Calu3 (cell line): Measurements from ENCODE around the gene ASPRV1. TPM values are rescaled to one million over a fixed set of nuclear protein-coding genes. Genes with fewer than 3 reads are reported as not detected.

Experiments
- BruUV-seq: library from RNA; stranded (reverse); fragments of 400-500 nt; replicated peaks from 2 replicates; lab custom pipeline; 2021; lab: Mats Ljungman, UMichigan
- CTCF ChIA-PET: fragments of 300-600 bp; sonication (Branson Sonifier 250); formaldehyde crosslinking; loops from one replicate; lab custom pipeline; 2022; ENCODE audit warnings: antibody characterized with exemption; lab: Charles Lee
- DNase-seq: peaks from one replicate; pipeline ENCODE4 v3.0.0; 2022
- H3K27ac Mint-ChIP-seq: one replicate; pipeline ENCODE4 v1.8.0; 2022; ENCODE audit warnings: mixed read lengths; ENCODE audit not compliant: unreplicated experiment
- H3K27me3 Mint-ChIP-seq: one replicate; pipeline ENCODE4 v1.8.0; 2022; ENCODE audit warnings: mixed read lengths; ENCODE audit not compliant: unreplicated experiment
- H3K36me3 Mint-ChIP-seq: one replicate; pipeline ENCODE4 v1.8.0; 2022; ENCODE audit warnings: mild to moderate bottlenecking, moderate library complexity, mixed read lengths; ENCODE audit not compliant: insufficient read depth, unreplicated experiment
- H3K4me1 Mint-ChIP-seq: one replicate; pipeline ENCODE4 v1.8.0; 2022; ENCODE audit warnings: mild to moderate bottlenecking, low read depth, mixed read lengths; ENCODE audit not compliant: unreplicated experiment
- H3K4me3 Mint-ChIP-seq: one replicate; pipeline ENCODE4 v1.8.0; 2022; ENCODE audit warnings: mild to moderate bottlenecking, low read depth, moderate library complexity, mixed read lengths; ENCODE audit not compliant: unreplicated experiment
- H3K9me3 Mint-ChIP-seq: one replicate; pipeline ENCODE4 v1.8.0; 2022; ENCODE audit warnings: low read depth, mixed read lengths; ENCODE audit not compliant: unreplicated experiment
- CTCF ChIP-seq: fragments of 200-600 bp; IDR thresholded peaks from one replicate; pipeline ENCODE4 v1.8.0; 2022; ENCODE audit warnings: antibody characterized with exemption; ENCODE audit not compliant: unreplicated experiment
- intact Hi-C: fragments of 100-400 bp; cut with micrococcal nuclease; formaldehyde crosslinking; loops from one replicate; pipeline ENCODE4 v1.10.0; 2022; ENCODE audit not compliant: unreplicated experiment
- total RNA-seq: library from RNA; stranded (reverse); gene quantifications from 2 replicates; pipeline ENCODE4 v1.2.3, GENCODE V29; 2022

The ASPRV1 gene
- total RNA-seq, 1 experiment from 2014 or later, result 0.17 TPM

- H3K36me3 Mint-ChIP-seq, result peaks cover 4% of the 10 kb centered on the region
- no peak for TF ChIP-seq CTCF
- no peaks in the 10 kb centered on the region for H3K27me3 Mint-ChIP-seq
- peaks cover 28% of the 10 kb centered on the region for H3K4me1 Mint-ChIP-seq
- DNase-seq, result no peak
- CTCF ChIA-PET, result no interaction called here
- intact Hi-C loops, result no loop called here
- H3K4me3 Mint-ChIP-seq, result no peak overlapping the region
- H3K9me3 Mint-ChIP-seq, result no peaks in the 10 kb centered on the region
- BruUV-seq, result no TSS peak
- no peak overlapping the region for H3K27ac Mint-ChIP-seq
Observed at GRCh38 chr2:69948963-69949645, 12.3 kb downstream of the ASPRV1 start.

DNA sequence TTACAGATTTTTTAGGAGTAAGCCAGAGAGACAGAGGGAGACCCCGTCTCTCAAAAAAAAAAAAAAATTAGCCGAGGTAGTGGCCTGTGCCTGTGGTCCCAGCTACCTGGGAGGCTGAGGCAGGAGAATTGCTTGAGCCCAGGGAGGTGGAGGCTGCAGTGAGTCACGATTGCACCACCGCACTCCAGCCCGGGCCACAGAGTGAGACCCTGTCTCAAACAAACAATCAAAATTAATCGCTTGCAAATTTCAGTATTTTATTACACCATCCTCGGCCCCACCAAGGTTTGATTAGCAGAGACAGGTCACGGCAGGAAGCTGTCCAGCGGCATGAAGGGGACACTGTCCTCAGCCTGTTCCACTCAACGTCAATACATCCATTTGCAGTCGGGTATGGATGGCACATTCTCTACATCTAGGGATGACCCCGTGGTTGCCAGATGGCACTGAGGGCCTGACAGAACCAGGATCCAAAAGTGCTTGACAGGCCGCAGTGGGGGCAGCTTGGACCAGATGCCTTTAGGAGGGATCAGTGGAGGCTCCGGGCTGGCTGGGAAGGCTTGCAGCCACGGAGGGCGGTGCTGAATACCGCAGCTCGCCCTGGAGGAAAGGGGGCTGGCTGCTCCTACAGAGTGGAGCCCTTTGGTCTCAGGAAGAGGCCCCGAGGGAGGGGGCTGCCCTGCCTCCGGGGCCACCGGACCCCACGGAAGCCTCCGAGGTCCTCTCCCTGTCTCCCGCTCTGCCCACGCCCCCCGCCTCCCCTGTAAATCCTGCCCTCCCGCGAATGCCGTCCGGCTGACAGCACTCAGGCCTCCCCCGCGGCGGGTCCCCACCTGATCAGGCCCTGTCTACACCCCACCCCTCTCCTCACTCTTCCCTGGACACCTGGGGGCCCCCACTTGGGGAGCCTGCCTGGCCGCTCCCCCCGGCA lies 13.1 kb downstream of the ASPRV1 start:
- H3K9me3 Mint-ChIP-seq, result no peaks in the 10 kb centered on the region
- no peak overlapping the region for H3K27ac Mint-ChIP-seq
- H3K36me3 Mint-ChIP-seq, result peaks cover 6% of the 10 kb centered on the region
- CTCF ChIA-PET, result interaction anchor here (0.5 kb wide), 1 partner anchor 317 kb away, joined by 4 read pairs; no protein-coding TSS in a partner anchor
- no peak for DNase-seq
- H3K27me3 Mint-ChIP-seq, result no peaks in the 10 kb centered on the region
- TF ChIP-seq CTCF, result no peak
- no peak overlapping the region for H3K4me3 Mint-ChIP-seq
- BruUV-seq, result no TSS peak
- H3K4me1 Mint-ChIP-seq, result peaks cover 28% of the 10 kb centered on the region
- intact Hi-C loops, result no loop called here

DNA sequence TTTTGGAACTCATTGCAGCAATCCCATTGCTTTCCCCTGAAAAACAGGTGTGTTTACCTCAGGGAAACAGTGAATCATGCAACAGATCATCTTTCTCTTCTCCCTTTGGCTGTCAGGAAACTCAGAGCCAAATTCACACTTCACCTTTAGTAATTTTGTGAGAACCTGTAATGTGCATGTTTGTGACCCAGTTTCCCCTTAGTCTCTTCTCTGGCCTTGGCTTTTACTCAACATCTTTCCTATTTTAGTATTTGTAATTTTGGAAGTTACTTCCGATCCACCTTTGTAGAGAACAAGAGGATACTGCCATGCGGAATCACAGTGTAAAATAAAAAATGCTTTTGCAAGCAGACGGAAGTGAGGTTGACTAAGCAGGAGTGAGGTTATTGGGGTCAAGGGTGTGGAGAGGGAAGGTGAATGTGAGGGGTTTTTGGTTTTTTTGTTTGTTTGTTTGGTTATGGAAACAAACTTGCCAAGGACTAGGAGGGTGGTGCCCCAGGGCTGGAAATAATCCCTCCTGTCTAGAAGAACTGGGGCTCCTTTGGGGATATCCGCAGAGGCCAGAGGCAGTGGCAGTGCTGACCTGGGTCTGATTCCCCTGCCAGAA lies 14.0 kb downstream of the ASPRV1 start:
- Mint-ChIP-seq H3K36me3 (peaks cover 10% of the 10 kb centered on the region), H3K27ac (peak overlapping the region; percentile 14), H3K4me3 (no peak overlapping the region), H3K27me3 (no peaks in the 10 kb centered on the region), H3K4me1 (peaks cover 28% of the 10 kb centered on the region), H3K9me3 (no peaks in the 10 kb centered on the region)
- BruUV-seq, result no TSS peak
- no peak for DNase-seq
- no peak for TF ChIP-seq CTCF
- intact Hi-C loops, result no loop called here
- CTCF ChIA-PET, result interaction anchor here (0.5 kb wide), 1 partner anchor 318 kb away, joined by 4 read pairs; no protein-coding TSS in a partner anchor
